Thyroid gland (tissue), 4 donors: Measurements from ENCODE around the gene NRG4.

ENCODE experiments used
- CTCF ChIP-seq, 6 experiments: fragments of 200-600 bp in 3 of 6; fragments of 450-650 bp in 3 of 6; sonication (generic) in 3 of 6; IDR thresholded peaks; one replicate each; pipeline ENCODE4 v1.5.1; 2016 to 2019; ENCODE audit warnings: antibody characterized with exemption in 6 of 6, mild to moderate bottlenecking in 2 of 6, inconsistent platforms in 1 of 6, moderate library complexity in 1 of 6
- POLR2A ChIP-seq, 2 donors: fragments of 450-650 bp; IDR thresholded peaks; one replicate each; pipeline ENCODE4 v1.6.1; 2017; ENCODE audit warnings: antibody characterized with exemption in 2 of 2, mild to moderate bottlenecking in 2 of 2, moderate library complexity in 1 of 2

- TF ChIP-seq POLR2A (IDR thresholded peaks at IDR 0.05) (no peak), CTCF (IDR thresholded peaks at IDR 0.05) (no peak)
These were observed 59.7 kb downstream of the NRG4 start for GRCh38 chr15:75952525-75952924.
